Uterus (tissue), 2 donors: ENCODE data around the gene CHST11.
A peak's percentile ranks its signal among the peaks of the same experiment; 100 is the strongest.

Source experiments
- CTCF ChIP-seq, 4 experiments: fragments of 200-600 bp in 2 of 4; fragments of 450-650 bp in 2 of 4; sonication (generic) in 2 of 4; IDR thresholded peaks; one replicate each; pipeline ENCODE4 v1.5.1; 2016 to 2019; ENCODE audit warnings: antibody characterized with exemption in 4 of 4, mild to moderate bottlenecking in 2 of 4, moderate library complexity in 1 of 4
- POLR2A ChIP-seq, 2 donors: fragments of 450-650 bp; IDR thresholded peaks; one replicate each; pipeline ENCODE4 v1.6.1; 2016; ENCODE audit warnings: antibody characterized with exemption in 2 of 2, mild to moderate bottlenecking in 1 of 2, moderate library complexity in 1 of 2

GRCh38 chr12:104653730-104654664, 197.2 kb downstream of the CHST11 start:
- TF ChIP-seq CTCF (IDR thresholded peaks at IDR 0.05) (peak in 1 of 4 experiments; percentile 14), POLR2A (IDR thresholded peaks at IDR 0.05) (no peak)
